Uterus (tissue), 4 donors: ENCODE measurements around the gene DCAF8. TPM values are rescaled to one million over a fixed set of nuclear protein-coding genes. Genes with fewer than 3 reads are reported as not detected.

Experiments
- DNase-seq, 2 donors: peaks; one replicate each; pipeline ENCODE4 v3.0.0-alpha.2; 2019 to 2020
- H3K27ac ChIP-seq, 2 donors: fragments of 200-600 bp; sonication (generic); 1 replicate in 1 of 2; 2 replicates in 1 of 2; pipeline ENCODE4 v1.5.1; 2016 to 2018
- H3K27me3 ChIP-seq, 2 donors: fragments of 200-600 bp; sonication (generic); one replicate each; pipeline ENCODE4 v1.5.1; 2018 to 2019; ENCODE audit warnings: control low read depth in 1 of 2
- H3K36me3 ChIP-seq, 2 donors: fragments of 200-600 bp; sonication (generic); one replicate each; pipeline ENCODE4 v1.5.1; 2019; ENCODE audit warnings: control low read depth in 1 of 2
- H3K4me1 ChIP-seq, 2 donors: fragments of 200-600 bp; sonication (generic); one replicate each; pipeline ENCODE4 v1.5.1; 2018 to 2019; ENCODE audit warnings: control low read depth in 1 of 2
- H3K4me3 ChIP-seq, 2 donors: fragments of 200-600 bp; sonication (generic); 1 replicate in 1 of 2; 2 replicates in 1 of 2; pipeline ENCODE4 v1.5.1; 2018 to 2019; ENCODE audit warnings: mild to moderate bottlenecking in 1 of 2
- H3K9me3 ChIP-seq, 2 donors: fragments of 200-600 bp; sonication (generic); one replicate each; pipeline ENCODE4 v1.5.1; 2019; ENCODE audit warnings: control low read depth in 1 of 2
- POLR2A ChIP-seq, 2 donors: fragments of 450-650 bp; IDR thresholded peaks; one replicate each; pipeline ENCODE4 v1.6.1; 2016; ENCODE audit warnings: antibody characterized with exemption in 2 of 2, mild to moderate bottlenecking in 1 of 2, moderate library complexity in 1 of 2
- intact Hi-C: fragments of 100-400 bp; cut with DNase I; formaldehyde crosslinking; loops from one replicate; pipeline ENCODE4 v1.15.1; 2023; ENCODE audit warnings: low total_unique reads
- total RNA-seq, 4 donors: library from RNA; depleted of rRNA in 3 of 4; stranded (reverse); fragments of >200 nt in 3 of 4; gene quantifications; one replicate each; pipeline versions ENCODE4 v1.1.0 to v1.2.4, GENCODE V29; 2014 to 2023
- TF ChIP-seq, protein P1 (sequence below), 4 experiments: fragments of 200-600 bp in 2 of 4; fragments of 450-650 bp in 2 of 4; sonication (generic) in 2 of 4; IDR thresholded peaks; one replicate each; pipeline ENCODE4 v1.5.1; 2016 to 2019; ENCODE audit warnings: antibody characterized with exemption in 4 of 4, mild to moderate bottlenecking in 2 of 4, moderate library complexity in 1 of 4
- donor health status: DM: yes; HTN: yes; CAD: no.

DCAF8 gene
- total RNA-seq, 4 donors from 2014 or later, result 36.8 to 167 (median 94.8) TPM

DNA sequence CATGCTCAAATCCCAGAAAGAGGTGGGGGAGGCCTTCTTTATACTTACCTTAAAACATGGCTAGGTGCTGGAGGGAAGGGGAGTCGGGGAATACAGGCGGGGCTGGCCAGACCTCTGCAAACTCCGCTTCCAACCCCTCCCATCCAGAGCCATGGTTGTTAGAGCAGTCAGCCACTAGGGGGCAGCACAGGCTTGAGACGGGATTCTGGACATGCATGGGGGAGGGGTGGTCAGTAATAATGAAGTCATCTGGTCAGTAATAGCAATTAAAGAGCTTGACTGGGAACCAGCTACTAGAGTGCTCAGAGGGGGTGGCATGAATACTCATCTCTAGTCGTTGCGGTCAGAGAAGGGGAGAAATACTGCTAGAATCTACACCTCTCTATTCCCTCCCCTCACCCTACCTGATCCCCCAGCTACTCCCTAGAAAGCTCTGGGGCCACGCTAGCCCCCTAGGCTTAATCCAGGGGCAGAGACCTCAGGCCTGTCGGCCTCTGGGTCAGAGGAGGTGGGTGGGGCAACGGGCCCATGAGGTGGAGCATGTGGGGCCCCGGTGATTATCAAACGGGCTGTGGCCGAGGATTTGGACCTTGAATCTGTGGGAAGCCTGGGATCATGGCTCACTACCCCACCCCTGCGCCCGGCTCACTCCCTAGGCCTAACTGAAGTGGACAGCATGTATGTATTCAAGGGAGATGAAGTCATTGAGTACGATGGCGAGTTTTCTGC lies 69.1 kb downstream of the DCAF8 start:
- Histone ChIP-seq H3K27me3 (no peaks in the 10 kb centered on the region), H3K4me1 (peaks cover 0 to 5% of the 10 kb centered on the region in 2 donors), H3K36me3 (no peaks in the 10 kb centered on the region), H3K4me3 (no peak overlapping the region), H3K27ac (no peak overlapping the region), H3K9me3 (no peaks in the 10 kb centered on the region)
- DNase-seq, result peak; percentile 87 to 90
- TF ChIP-seq, protein P1, sequence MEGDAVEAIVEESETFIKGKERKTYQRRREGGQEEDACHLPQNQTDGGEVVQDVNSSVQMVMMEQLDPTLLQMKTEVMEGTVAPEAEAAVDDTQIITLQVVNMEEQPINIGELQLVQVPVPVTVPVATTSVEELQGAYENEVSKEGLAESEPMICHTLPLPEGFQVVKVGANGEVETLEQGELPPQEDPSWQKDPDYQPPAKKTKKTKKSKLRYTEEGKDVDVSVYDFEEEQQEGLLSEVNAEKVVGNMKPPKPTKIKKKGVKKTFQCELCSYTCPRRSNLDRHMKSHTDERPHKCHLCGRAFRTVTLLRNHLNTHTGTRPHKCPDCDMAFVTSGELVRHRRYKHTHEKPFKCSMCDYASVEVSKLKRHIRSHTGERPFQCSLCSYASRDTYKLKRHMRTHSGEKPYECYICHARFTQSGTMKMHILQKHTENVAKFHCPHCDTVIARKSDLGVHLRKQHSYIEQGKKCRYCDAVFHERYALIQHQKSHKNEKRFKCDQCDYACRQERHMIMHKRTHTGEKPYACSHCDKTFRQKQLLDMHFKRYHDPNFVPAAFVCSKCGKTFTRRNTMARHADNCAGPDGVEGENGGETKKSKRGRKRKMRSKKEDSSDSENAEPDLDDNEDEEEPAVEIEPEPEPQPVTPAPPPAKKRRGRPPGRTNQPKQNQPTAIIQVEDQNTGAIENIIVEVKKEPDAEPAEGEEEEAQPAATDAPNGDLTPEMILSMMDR (IDR thresholded peaks at IDR 0.05), result peak; percentile 93 to 98 (median 97)
- peak in 1 of 2 donors; percentile 27 for TF ChIP-seq POLR2A (IDR thresholded peaks at IDR 0.05)
- intact Hi-C loops, result loop anchor here (5.0 to 10.0 kb wide), 3 partner anchors 62 to 99 kb away; partner anchors contain the start of gene IGSF8

DNA sequence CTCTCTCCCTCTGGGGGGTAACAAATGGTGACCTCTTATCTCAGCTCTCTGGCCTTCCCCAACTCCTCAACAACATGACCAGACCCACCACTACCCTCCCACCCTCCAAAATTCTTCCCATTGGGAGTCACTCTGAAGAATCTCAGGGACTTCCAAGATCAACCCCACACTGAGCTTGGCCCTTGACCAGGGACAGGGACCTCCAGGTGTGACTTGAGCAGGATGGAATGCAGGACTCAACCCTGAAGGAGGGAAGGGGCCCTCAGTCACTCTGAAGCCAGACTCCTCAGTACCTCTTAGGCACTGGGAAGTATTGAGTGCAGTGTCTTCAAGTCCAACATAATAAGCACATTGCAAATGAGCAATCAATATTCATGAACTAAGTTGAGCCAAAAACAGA lies 70.1 kb downstream of the DCAF8 start:
- no peak for DNase-seq
- no peak overlapping the region for H3K4me3 ChIP-seq
- intact Hi-C loops, result loop anchor here (5.0 to 10.0 kb wide), 3 partner anchors 63 to 100 kb away; partner anchors contain the start of gene IGSF8
- TF ChIP-seq POLR2A (IDR thresholded peaks at IDR 0.05), result no peak
- TF ChIP-seq, protein P1 (IDR thresholded peaks at IDR 0.05), result no peak
- H3K9me3 ChIP-seq, result no peaks in the 10 kb centered on the region
- no peaks in the 10 kb centered on the region for H3K36me3 ChIP-seq
- no peaks in the 10 kb centered on the region for H3K27me3 ChIP-seq
- peaks cover 0 to 5% of the 10 kb centered on the region in 2 donors for H3K4me1 ChIP-seq
- H3K27ac ChIP-seq, result no peak overlapping the region

DNA sequence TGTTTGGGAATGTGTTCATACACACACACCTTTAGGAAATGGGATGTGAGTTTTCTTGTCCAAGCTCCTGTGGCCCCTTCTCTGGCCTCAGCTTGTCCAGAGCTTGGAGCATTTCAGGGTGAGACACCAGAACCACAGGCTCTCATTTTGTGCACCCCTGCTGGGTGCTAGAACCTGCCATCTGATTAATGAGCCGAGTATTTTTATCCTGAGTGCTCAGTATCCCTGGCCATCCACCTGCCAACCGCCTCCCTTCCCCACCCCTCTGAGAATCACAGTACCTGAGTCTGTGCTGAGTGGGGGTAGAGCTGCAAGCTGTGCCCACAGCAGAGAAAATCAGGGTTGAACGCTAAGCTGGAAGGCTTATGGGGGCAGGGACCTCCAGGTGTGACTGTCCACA lies 70.6 kb downstream of the DCAF8 start:
- TF ChIP-seq, protein P1 (IDR thresholded peaks at IDR 0.05), result no peak
- TF ChIP-seq POLR2A (IDR thresholded peaks at IDR 0.05), result no peak
- Histone ChIP-seq H3K4me3 (no peak overlapping the region), H3K27me3 (no peaks in the 10 kb centered on the region), H3K4me1 (peaks cover 0 to 5% of the 10 kb centered on the region in 2 donors), H3K9me3 (no peaks in the 10 kb centered on the region), H3K36me3 (no peaks in the 10 kb centered on the region), H3K27ac (no peak overlapping the region)
- intact Hi-C loops, result loop anchor here (5.0 to 10.0 kb wide), 3 partner anchors 63 to 101 kb away; partner anchors contain the start of gene IGSF8
- DNase-seq, result no peak

DNA sequence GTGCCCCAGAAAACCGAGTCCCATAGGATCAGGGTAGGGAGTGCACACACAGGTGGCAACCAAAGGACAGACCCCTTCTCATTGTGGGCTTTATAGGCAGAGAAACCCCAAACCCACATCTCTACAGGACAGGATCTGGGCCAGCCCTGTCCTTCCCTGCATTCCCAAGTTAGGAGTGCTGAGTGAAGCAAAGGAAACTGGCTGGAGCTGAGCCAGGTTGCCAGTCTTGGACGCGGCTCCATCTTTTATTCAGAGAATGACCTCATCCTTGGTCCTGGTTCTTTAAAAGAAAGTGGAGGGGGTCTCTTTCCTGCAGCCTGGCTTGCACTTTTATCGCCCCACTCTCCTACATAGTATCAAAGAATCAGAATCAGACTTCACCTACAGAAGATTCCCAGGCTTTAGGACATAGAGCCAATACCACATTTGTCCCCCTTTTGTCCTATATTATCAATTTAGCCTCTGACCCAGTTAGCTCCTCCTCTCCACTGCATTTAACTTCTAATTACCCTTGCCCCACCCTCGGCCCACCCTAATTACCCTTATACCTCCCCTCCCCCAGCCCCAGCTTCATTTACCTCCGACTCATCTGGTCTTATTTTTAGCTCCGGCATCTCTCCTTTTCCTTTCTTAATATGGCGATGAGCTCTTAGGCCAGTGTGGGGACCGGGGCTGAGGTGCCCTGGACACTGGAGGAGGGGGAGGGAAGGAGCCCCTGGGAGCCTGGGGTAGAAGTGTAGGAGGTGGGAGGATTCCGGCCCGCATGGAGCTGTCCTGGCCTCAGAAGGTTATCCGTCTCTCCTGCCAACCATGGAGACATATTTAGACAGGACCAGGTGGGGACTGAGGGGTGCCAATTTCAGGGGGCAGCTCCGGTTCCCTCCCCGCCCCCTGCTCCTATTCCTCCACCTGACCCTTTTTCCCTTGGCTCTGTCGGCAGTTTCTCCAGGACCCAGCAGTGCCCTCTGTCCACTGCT lies 72.4 kb downstream of the DCAF8 start, which contains the start of gene CASQ1:
CASQ1 (plus strand) TSS at position 927 of the 977 bp plus-strand sequence. CDS start 177 bp downstream, outside the sequence.
- Histone ChIP-seq H3K4me1 (peaks cover 0 to 5% of the 10 kb centered on the region in 2 donors), H3K4me3 (no peak within 1 kb of the TSS), H3K27me3 (no peaks in the 10 kb centered on the region), H3K9me3 (no peaks in the 10 kb centered on the region), H3K36me3 (no peaks in the 10 kb centered on the region), H3K27ac (no peak within 1 kb of the TSS)
- TF ChIP-seq, protein P1 (IDR thresholded peaks at IDR 0.05), result no peak
- no peak for TF ChIP-seq POLR2A (IDR thresholded peaks at IDR 0.05)
- peak in 1 of 2 donors; percentile 47 for DNase-seq
- intact Hi-C loops, result loop anchor here (5.0 to 10.0 kb wide), 3 partner anchors 65 to 102 kb away; partner anchors contain the start of gene IGSF8
